CD14-positive monocyte (primary cell): ENCODE measurements around the gene RBM10. TPM values are rescaled to one million over a fixed set of nuclear protein-coding genes. Genes with fewer than 3 reads are reported as not detected.

ENCODE experiments used
- DNase-seq, 3 donors: peaks; one replicate each; pipeline ENCODE4 v3.0.0-alpha.2; 2011 to 2022
- H2AFZ ChIP-seq: 2 replicates; pipeline ENCODE4 v1.6.0; 2012; ENCODE audit warnings: mild to moderate bottlenecking, low read depth, low read length, inconsistent platforms; ENCODE audit not compliant: insufficient read depth, poor library complexity, severe bottlenecking
- H3K27ac ChIP-seq, 2 donors: 1 replicate in 1 of 2; 2 replicates in 1 of 2; pipeline ENCODE4 v1.5.1; 2012 to 2013; ENCODE audit warnings: low read length in 2 of 2, control low read depth in 1 of 2, inconsistent platforms in 1 of 2, low read depth in 1 of 2, mild to moderate bottlenecking in 1 of 2
- H3K27me3 ChIP-seq, 2 donors: one replicate each; pipeline versions ENCODE4 v1.6.0 to v1.6.1; 2011 to 2013; ENCODE audit warnings: low read length in 2 of 2; ENCODE audit not compliant: control insufficient read depth in 2 of 2, insufficient read depth in 2 of 2
- H3K36me3 ChIP-seq, 2 donors: replicated peaks in 1 of 2; 1 replicate in 1 of 2; 2 replicates in 1 of 2; pipeline versions ENCODE4 v1.5.1 to v1.6.1; 2012 to 2013; ENCODE audit warnings: low read length in 2 of 2, control low read depth in 1 of 2, inconsistent platforms in 1 of 2, mild to moderate bottlenecking in 1 of 2; ENCODE audit not compliant: insufficient read depth in 2 of 2, control insufficient read depth in 1 of 2
- H3K4me1 ChIP-seq, 2 donors: 1 replicate in 1 of 2; 2 replicates in 1 of 2; pipeline versions ENCODE4 v1.5.1 to v1.6.1; 2012 to 2013; ENCODE audit warnings: low read length in 2 of 2, control low read depth in 1 of 2, inconsistent platforms in 1 of 2, mild to moderate bottlenecking in 1 of 2, moderate library complexity in 1 of 2; ENCODE audit not compliant: insufficient read depth in 2 of 2, control insufficient read depth in 1 of 2
- H3K4me2 ChIP-seq: replicated peaks from 2 replicates; pipeline ENCODE3; 2012; ENCODE audit warnings: low read length, moderate library complexity, mild to moderate bottlenecking; ENCODE audit not compliant: poor library complexity, severe bottlenecking; ENCODE audit errors: extremely low read depth
- H3K4me3 ChIP-seq, 3 experiments: fragments of 200-600 bp in 1 of 3; sonication (generic) in 1 of 3; replicated peaks in 1 of 3; 1 replicate in 2 of 3; 2 replicates in 1 of 3; pipeline ENCODE4 v1.5.1; 2011 to 2013; ENCODE audit warnings: low read length in 3 of 3, mild to moderate bottlenecking in 3 of 3, control low read depth in 2 of 3, low read depth in 2 of 3, inconsistent platforms in 1 of 3, moderate library complexity in 1 of 3
- H3K79me2 ChIP-seq: 2 replicates; pipeline ENCODE4 v1.6.0; 2012; ENCODE audit warnings: mild to moderate bottlenecking, control low read depth, inconsistent platforms, low read length, moderate library complexity; ENCODE audit not compliant: insufficient read depth
- H3K9ac ChIP-seq: 2 replicates; pipeline ENCODE4 v1.6.0; 2017; ENCODE audit warnings: low read length, mild to moderate bottlenecking; ENCODE audit not compliant: insufficient read depth, poor library complexity, severe bottlenecking
- H3K9me3 ChIP-seq, 2 donors: replicated peaks in 1 of 2; 1 replicate in 1 of 2; 2 replicates in 1 of 2; pipeline versions ENCODE4 v1.5.1 to v1.6.1; 2012 to 2013; ENCODE audit warnings: low read length in 2 of 2, control low read depth in 1 of 2; ENCODE audit not compliant: control insufficient read depth in 1 of 2, insufficient read depth in 1 of 2
- H4K20me1 ChIP-seq: 2 replicates; pipeline ENCODE4 v1.6.0; 2012; ENCODE audit warnings: mild to moderate bottlenecking, low read length, control low read depth, moderate library complexity; ENCODE audit not compliant: insufficient read depth
- H3K27ac Mint-ChIP-seq, 7 donors: one replicate each; pipeline ENCODE4 v1.8.0; 2020; ENCODE audit warnings: mild to moderate bottlenecking in 7 of 7, mixed read lengths in 7 of 7, moderate library complexity in 6 of 7, inconsistent platforms in 2 of 7
- H3K27me3 Mint-ChIP-seq, 3 donors: one replicate each; pipeline ENCODE4 v1.8.0; 2021 to 2022; ENCODE audit warnings: low read depth in 3 of 3, mild to moderate bottlenecking in 3 of 3, mixed read lengths in 3 of 3, moderate library complexity in 3 of 3, inconsistent platforms in 1 of 3
- H3K36me3 Mint-ChIP-seq, 2 donors: one replicate each; pipeline ENCODE4 v1.8.0; 2020; ENCODE audit warnings: mixed read lengths in 2 of 2, inconsistent platforms in 1 of 2, mild to moderate bottlenecking in 1 of 2
- H3K4me1 Mint-ChIP-seq: one replicate; pipeline ENCODE4 v1.8.0; 2020; ENCODE audit warnings: mild to moderate bottlenecking, mixed read lengths
- H3K4me3 Mint-ChIP-seq, 2 donors: one replicate each; pipeline ENCODE4 v1.8.0; 2020; ENCODE audit warnings: mild to moderate bottlenecking in 2 of 2, mixed read lengths in 2 of 2, moderate library complexity in 1 of 2
- H3K9me3 Mint-ChIP-seq, 7 donors: one replicate each; pipeline ENCODE4 v1.8.0; 2020 to 2022; ENCODE audit warnings: mixed read lengths in 7 of 7, mild to moderate bottlenecking in 6 of 7, moderate library complexity in 6 of 7, inconsistent platforms in 2 of 7
- CTCF ChIP-seq: fragments of 200-600 bp; IDR thresholded peaks from one replicate; pipeline ENCODE4 v1.8.0; 2022; ENCODE audit warnings: antibody characterized with exemption, mild to moderate bottlenecking
- WGBS: methylation state at CpG from one replicate; pipeline ENCODE4 v1.1.5; 2013; ENCODE audit warnings: missing lambda C conversion rate; ENCODE audit not compliant: insufficient coverage; 5-methylcytosine and 5-hydroxymethylcytosine counted together
- intact Hi-C, 2 donors: fragments of 100-400 bp; cut with micrococcal nuclease; formaldehyde crosslinking; loops; one replicate each; pipeline versions ENCODE4 v1.15.0 to v1.15.1; 2023
- polyA plus RNA-seq, 3 donors: library from polyadenylated mRNA; depleted of rRNA in 1 of 3; unstranded in 2 of 3; stranded (reverse) in 1 of 3; fragments of 300-500 nt in 2 of 3; fragments of >200 nt in 1 of 3; fragmentation: Illumina TruSeq in 2 of 3; gene quantifications; 1 replicate in 2 of 3; 2 replicates in 1 of 3; pipeline ENCODE4 v1.2.3, GENCODE V29; 2012 to 2021

The RBM10 gene
- polyA plus RNA-seq, 3 donors = 7.3 to 29.4 (median 14.0) TPM

- Mint-ChIP-seq H3K27ac (peak overlapping the region in 2 of 7 donors; percentile 21 to 61), H3K4me1 (no peaks in the 10 kb centered on the region), H3K36me3 (peaks cover 61 to 92% of the 10 kb centered on the region in 2 donors), H3K27me3 (peaks cover 0 to 52% (median 1%) of the 10 kb centered on the region in 3 donors), H3K9me3 (peaks cover 0 to 2% (median 0%) of the 10 kb centered on the region in 7 donors), H3K4me3 (no peak overlapping the region)
- no peak for DNase-seq
- Histone ChIP-seq H3K4me2 (no peak overlapping the region), H3K9me3 (no peaks in the 10 kb centered on the region), H3K4me3 (no peak overlapping the region), H3K4me1 (no peaks in the 10 kb centered on the region), H3K9ac (no peak overlapping the region), H4K20me1 (peaks cover 25% of the 10 kb centered on the region), H2AFZ (no peak overlapping the region), H3K27me3 (no peaks in the 10 kb centered on the region), H3K36me3 (peaks cover 83 to 100% of the 10 kb centered on the region in 2 donors), H3K79me2 (peaks cover 2% of the 10 kb centered on the region), H3K27ac (no peak overlapping the region)
- TF ChIP-seq CTCF = no peak
- intact Hi-C loops = no loop called here
- WGBS = 98% methylated on average over 6 of the region's 12 CpGs
Measured at GRCh38 chrX:47174376-47174775, 29.4 kb downstream of the RBM10 start.

- peaks cover 0 to 2% (median 0%) of the 10 kb centered on the region in 7 donors for H3K9me3 Mint-ChIP-seq
- Histone ChIP-seq H3K4me2 (no peak overlapping the region), H3K27me3 (no peaks in the 10 kb centered on the region), H3K4me3 (no peak overlapping the region), H2AFZ (no peak overlapping the region), H3K4me1 (no peaks in the 10 kb centered on the region), H4K20me1 (peaks cover 20% of the 10 kb centered on the region), H3K36me3 (peaks cover 83 to 99% of the 10 kb centered on the region in 2 donors), H3K27ac (no peak overlapping the region), H3K79me2 (no peaks in the 10 kb centered on the region), H3K9me3 (no peaks in the 10 kb centered on the region), H3K9ac (no peak overlapping the region)
- peaks cover 0 to 53% (median 1%) of the 10 kb centered on the region in 3 donors for H3K27me3 Mint-ChIP-seq
- H3K36me3 Mint-ChIP-seq = peaks cover 60 to 90% of the 10 kb centered on the region in 2 donors
- WGBS = 100% methylated on average over 1 of the region's 23 CpGs
- no peak for TF ChIP-seq CTCF
- no peaks in the 10 kb centered on the region for H3K4me1 Mint-ChIP-seq
- peak overlapping the region in 1 of 7 donors; percentile 61 for H3K27ac Mint-ChIP-seq
- no peak for DNase-seq
- intact Hi-C loops = no loop called here
- H3K4me3 Mint-ChIP-seq = no peak overlapping the region
Measured at GRCh38 chrX:47174846-47175587, 30.0 kb downstream of the RBM10 start.
